ENCODE data around the gene MAP2.

MAP2 gene

GRCh38 chr2:209579230-209579749 is 155.4 kb downstream of the MAP2 start:
- H3K4me3 ChIP-seq (ENCODE audit: low read depth, low read length), result peak overlapping the region; percentile 58
- no peak for TF ChIP-seq CTCF (conservative IDR thresholded peaks at IDR 0.05; ENCODE audit: low read depth, low read length)
- peak; percentile 38 for DNase-seq (ENCODE audit: low read depth)

- DNase-seq (ENCODE audit: low read depth), result no peak
- no peak for TF ChIP-seq CTCF (conservative IDR thresholded peaks at IDR 0.05; ENCODE audit: low read depth, low read length)
These were observed 157.2 kb downstream of the MAP2 start for GRCh38 chr2:209581040-209581439.

GRCh38 chr2:209582281-209582680 is 158.4 kb downstream of the MAP2 start:
- no peak for TF ChIP-seq CTCF (conservative IDR thresholded peaks at IDR 0.05; ENCODE audit: low read depth, low read length)
- H3K4me3 ChIP-seq (ENCODE audit: low read depth, low read length), result no peak overlapping the region
- DNase-seq (ENCODE audit: low read depth), result peak; percentile 4

More at GRCh38 chr2:209581040-209581439, 157.2 kb downstream of the MAP2 start:
- no peak overlapping the region for H3K4me3 ChIP-seq (ENCODE audit: low read depth, low read length)

- no peak for TF ChIP-seq CTCF (conservative IDR thresholded peaks at IDR 0.05; ENCODE audit: low read depth, low read length)
- no peak for DNase-seq (ENCODE audit: low read depth)
- no peak overlapping the region for H3K4me3 ChIP-seq (ENCODE audit: low read depth, low read length)
These were observed 160.6 kb downstream of the MAP2 start for GRCh38 chr2:209584472-209584871.

- DNase-seq (ENCODE audit: low read depth), result no peak
- no peak for TF ChIP-seq CTCF (conservative IDR thresholded peaks at IDR 0.05; ENCODE audit: low read depth, low read length)
- H3K4me3 ChIP-seq (ENCODE audit: low read depth, low read length), result no peak overlapping the region
These were observed 161.1 kb downstream of the MAP2 start for GRCh38 chr2:209584915-209585314.

- no peak overlapping the region for H3K4me3 ChIP-seq (ENCODE audit: low read depth, low read length)
- TF ChIP-seq CTCF (conservative IDR thresholded peaks at IDR 0.05; ENCODE audit: low read depth, low read length), result no peak
- DNase-seq (ENCODE audit: low read depth), result no peak
These were observed 167.2 kb downstream of the MAP2 start for GRCh38 chr2:209591021-209591420.

- DNase-seq (ENCODE audit: low read depth), result no peak
- TF ChIP-seq CTCF (conservative IDR thresholded peaks at IDR 0.05; ENCODE audit: low read depth, low read length), result no peak
- H3K4me3 ChIP-seq (ENCODE audit: low read depth, low read length), result no peak overlapping the region
These were observed 168.3 kb downstream of the MAP2 start for GRCh38 chr2:209592106-209592505.
